Measurements from ENCODE around the gene TIMM22.
A peak's percentile ranks its signal among the peaks of the same experiment; 100 is the strongest.

TIMM22 gene

DNA sequence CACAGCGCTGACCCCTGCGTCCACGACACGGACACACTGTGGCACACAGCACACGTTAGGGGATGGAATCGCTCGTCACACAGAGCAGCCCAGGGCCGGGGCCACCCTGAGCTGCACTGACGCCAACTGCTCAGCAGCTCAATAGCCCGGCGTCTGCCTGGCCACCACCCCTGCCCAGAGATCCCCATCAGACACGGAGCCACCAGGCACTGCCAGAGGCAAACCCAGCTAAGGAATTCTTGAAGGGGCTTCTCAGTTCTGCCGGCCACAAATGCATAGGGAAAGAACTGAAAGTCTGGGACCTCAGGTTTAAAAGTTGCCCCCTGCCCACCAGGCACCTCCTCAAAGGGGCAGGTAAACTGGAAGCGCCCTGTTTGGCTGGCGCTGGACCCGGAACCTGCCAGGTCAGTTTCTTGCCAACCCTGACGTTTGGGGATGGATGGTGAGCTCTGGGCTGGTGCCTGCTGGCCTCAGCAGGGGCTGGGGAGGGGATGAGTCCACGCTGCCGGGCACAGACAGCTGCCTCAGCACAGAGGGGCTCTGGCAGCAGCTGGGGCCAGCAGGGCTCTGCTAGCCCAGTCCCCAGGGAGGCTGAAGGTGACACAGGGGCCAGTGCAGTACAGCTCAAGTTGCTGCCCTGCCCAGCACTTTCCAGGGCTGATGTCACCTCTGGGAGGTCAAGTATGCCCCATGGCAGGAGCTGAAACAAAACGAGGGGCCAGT lies 33.2 kb downstream of the TIMM22 start:
- no peak overlapping the region for H3K4me3 ChIP-seq (ENCODE audit: low read length)
- TF ChIP-seq, protein P1, sequence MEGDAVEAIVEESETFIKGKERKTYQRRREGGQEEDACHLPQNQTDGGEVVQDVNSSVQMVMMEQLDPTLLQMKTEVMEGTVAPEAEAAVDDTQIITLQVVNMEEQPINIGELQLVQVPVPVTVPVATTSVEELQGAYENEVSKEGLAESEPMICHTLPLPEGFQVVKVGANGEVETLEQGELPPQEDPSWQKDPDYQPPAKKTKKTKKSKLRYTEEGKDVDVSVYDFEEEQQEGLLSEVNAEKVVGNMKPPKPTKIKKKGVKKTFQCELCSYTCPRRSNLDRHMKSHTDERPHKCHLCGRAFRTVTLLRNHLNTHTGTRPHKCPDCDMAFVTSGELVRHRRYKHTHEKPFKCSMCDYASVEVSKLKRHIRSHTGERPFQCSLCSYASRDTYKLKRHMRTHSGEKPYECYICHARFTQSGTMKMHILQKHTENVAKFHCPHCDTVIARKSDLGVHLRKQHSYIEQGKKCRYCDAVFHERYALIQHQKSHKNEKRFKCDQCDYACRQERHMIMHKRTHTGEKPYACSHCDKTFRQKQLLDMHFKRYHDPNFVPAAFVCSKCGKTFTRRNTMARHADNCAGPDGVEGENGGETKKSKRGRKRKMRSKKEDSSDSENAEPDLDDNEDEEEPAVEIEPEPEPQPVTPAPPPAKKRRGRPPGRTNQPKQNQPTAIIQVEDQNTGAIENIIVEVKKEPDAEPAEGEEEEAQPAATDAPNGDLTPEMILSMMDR (conservative IDR thresholded peaks at IDR 0.05; ENCODE audit: low read length) = no peak
- no peak for DNase-seq (ENCODE audit: low read depth)

- TF ChIP-seq, protein P1 (conservative IDR thresholded peaks at IDR 0.05; ENCODE audit: low read length) = no peak
- H3K4me3 ChIP-seq (ENCODE audit: low read length) = no peak overlapping the region
- peak; percentile 40 for DNase-seq (ENCODE audit: low read depth)
These were observed 34.0 kb downstream of the TIMM22 start for GRCh38 chr17:1030684-1031532.

GRCh38 chr17:1031711-1032110 lies 34.8 kb downstream of the TIMM22 start:
- no peak overlapping the region for H3K4me3 ChIP-seq (ENCODE audit: low read length)
- DNase-seq (ENCODE audit: low read depth) = peak; percentile 26
- TF ChIP-seq, protein P1 (conservative IDR thresholded peaks at IDR 0.05; ENCODE audit: low read length) = no peak

DNA sequence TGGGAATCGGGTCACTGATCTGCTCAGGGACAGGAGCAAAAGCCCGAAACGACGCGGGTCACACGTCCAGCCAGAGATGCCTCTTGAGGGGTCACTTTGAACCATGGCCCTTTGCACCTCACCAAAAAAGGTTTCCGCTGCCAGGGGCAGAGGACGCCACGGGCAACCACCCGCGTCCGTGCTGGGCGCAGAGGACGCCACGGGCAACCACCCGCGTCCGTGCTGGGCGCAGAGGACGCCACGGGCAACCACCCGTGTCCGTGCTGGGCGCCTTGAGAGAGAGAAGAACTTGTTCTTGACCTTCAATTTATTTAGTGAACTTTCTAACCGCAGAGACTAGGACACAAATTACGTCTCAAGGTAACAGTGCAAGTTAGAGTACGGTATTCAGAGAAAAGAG lies 35.5 kb downstream of the TIMM22 start:
- DNase-seq (ENCODE audit: low read depth) = no peak
- TF ChIP-seq, protein P1 (conservative IDR thresholded peaks at IDR 0.05; ENCODE audit: low read length) = no peak
- H3K4me3 ChIP-seq (ENCODE audit: low read length) = no peak overlapping the region

DNA sequence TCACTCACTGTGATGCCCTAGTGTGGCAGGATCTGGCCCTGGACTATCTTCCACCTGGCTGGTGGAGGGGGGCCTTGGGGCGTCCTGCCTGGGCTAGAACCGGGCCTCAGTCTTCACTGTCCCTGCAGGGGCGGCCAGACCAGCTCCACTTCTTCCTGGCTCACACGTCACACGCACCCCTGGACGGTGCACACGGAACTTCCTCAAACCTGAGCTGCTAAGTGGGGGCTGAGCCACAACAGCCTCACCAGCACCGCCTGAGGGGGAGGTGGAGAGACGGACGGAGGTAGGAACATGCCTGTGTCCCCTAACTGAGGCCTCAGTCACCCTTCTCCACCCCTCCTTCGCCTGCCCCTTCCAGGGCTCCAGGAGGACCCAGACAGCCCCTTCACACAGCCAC lies 36.6 kb downstream of the TIMM22 start:
- no peak for DNase-seq (ENCODE audit: low read depth)
- no peak overlapping the region for H3K4me3 ChIP-seq (ENCODE audit: low read length)
- TF ChIP-seq, protein P1 (conservative IDR thresholded peaks at IDR 0.05; ENCODE audit: low read length) = no peak

DNA sequence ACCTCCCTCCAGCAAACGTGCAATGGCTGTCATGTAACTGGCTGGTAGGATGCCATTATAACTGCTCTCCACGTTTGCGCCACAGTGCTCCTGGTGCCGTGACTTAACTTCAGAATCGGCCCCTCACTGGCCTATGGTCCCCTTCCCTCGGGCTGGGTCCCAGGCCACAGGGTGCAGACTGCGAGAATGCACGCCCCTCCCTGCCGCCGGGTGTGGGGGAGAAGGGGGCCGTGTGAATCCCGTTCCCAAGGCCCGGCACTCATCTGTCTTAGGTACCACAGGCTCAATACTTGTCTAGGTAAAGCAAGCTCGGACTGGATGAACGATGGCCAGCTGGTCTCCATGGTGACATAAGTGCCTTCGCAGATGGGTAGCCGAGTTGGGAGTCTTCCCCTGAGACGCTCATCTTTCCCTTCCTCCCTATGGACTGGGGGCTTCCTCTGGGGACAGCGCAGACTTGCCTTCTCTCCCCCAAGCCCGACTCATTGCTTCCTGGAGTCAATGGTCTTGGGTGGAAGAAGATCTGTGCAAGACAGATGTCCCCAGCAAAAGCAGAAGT lies 37.8 kb downstream of the TIMM22 start:
- TF ChIP-seq, protein P1 (conservative IDR thresholded peaks at IDR 0.05; ENCODE audit: low read length) = no peak
- no peak overlapping the region for H3K4me3 ChIP-seq (ENCODE audit: low read length)
- DNase-seq (ENCODE audit: low read depth) = no peak

Data from AG10803 (cell line).